DND-41 (cell line): ENCODE results near the gene CTTN.

Experiments used
- ATAC-seq: fragments of 200-7000 bp; cut with Tn5 transposase; 3 replicates; pipeline ENCODE4 v1.9.1; 2021; ENCODE audit warnings: low read depth; ENCODE audit not compliant: insufficient read depth
- DNase-seq: peaks from one replicate; pipeline ENCODE4 v3.0.0-alpha.2; 2020
- H2AFZ ChIP-seq: 2 replicates; pipeline ENCODE4 v1.6.0; 2012; ENCODE audit warnings: low read depth, low read length
- H3K27ac ChIP-seq: 2 replicates; pipeline ENCODE4 v1.5.1; 2012; ENCODE audit warnings: low read length, inconsistent platforms
- H3K27me3 ChIP-seq: fragments of 200-600 bp; sonication (generic); 2 replicates; pipeline ENCODE4 v1.6.0; 2012; ENCODE audit warnings: low read length, mild to moderate bottlenecking, inconsistent platforms; ENCODE audit not compliant: insufficient read depth, poor library complexity
- H3K36me3 ChIP-seq: 2 replicates; pipeline ENCODE4 v1.5.1; 2012; ENCODE audit warnings: low read length, inconsistent platforms; ENCODE audit not compliant: insufficient read depth
- H3K4me1 ChIP-seq: 2 replicates; pipeline ENCODE4 v1.5.1; 2012; ENCODE audit warnings: mild to moderate bottlenecking, low read length; ENCODE audit not compliant: insufficient read depth
- H3K4me2 ChIP-seq: 2 replicates; pipeline ENCODE4 v1.6.0; 2012; ENCODE audit warnings: mild to moderate bottlenecking, moderate library complexity, low read length, inconsistent platforms; ENCODE audit not compliant: insufficient read depth
- H3K4me3 ChIP-seq, 2 experiments: fragments of 200-600 bp in 1 of 2; shearing (Covaris generic) in 1 of 2; 2 replicates each; pipeline ENCODE4 v1.5.1; 2012 to 2016; ENCODE audit warnings: inconsistent platforms in 2 of 2, low read length in 2 of 2, mild to moderate bottlenecking in 2 of 2, low read depth in 1 of 2, moderate library complexity in 1 of 2
- H3K79me2 ChIP-seq: 2 replicates; pipeline ENCODE4 v1.6.0; 2012; ENCODE audit warnings: low read length, inconsistent platforms; ENCODE audit not compliant: insufficient read depth
- H3K9ac ChIP-seq: 2 replicates; pipeline ENCODE4 v1.6.0; 2012; ENCODE audit warnings: low read depth, mild to moderate bottlenecking, inconsistent platforms, low read length, moderate library complexity
- H3K9me3 ChIP-seq: 2 replicates; pipeline ENCODE4 v1.5.1; 2012; ENCODE audit warnings: low read length, moderate library complexity, mild to moderate bottlenecking, inconsistent platforms; ENCODE audit not compliant: insufficient read depth, severe bottlenecking
- H4K20me1 ChIP-seq: 2 replicates; pipeline ENCODE4 v1.6.0; 2012; ENCODE audit warnings: low read length; ENCODE audit not compliant: insufficient read depth
- CTCF ChIP-seq: IDR thresholded peaks from 2 replicates; pipeline ENCODE4 v1.5.1; 2012; ENCODE audit warnings: borderline replicate concordance, low read length, moderate library complexity, mild to moderate bottlenecking; ENCODE audit not compliant: poor library complexity, severe bottlenecking; ENCODE audit errors: extremely low read depth
- EZH2 ChIP-seq: IDR thresholded peaks from 3 replicates; pipeline ENCODE4 v1.6.1; 2012; ENCODE audit warnings: borderline replicate concordance, low read depth, mild to moderate bottlenecking, moderate library complexity, low read length, inconsistent platforms; ENCODE audit not compliant: severe bottlenecking

Gene CTTN

DNA sequence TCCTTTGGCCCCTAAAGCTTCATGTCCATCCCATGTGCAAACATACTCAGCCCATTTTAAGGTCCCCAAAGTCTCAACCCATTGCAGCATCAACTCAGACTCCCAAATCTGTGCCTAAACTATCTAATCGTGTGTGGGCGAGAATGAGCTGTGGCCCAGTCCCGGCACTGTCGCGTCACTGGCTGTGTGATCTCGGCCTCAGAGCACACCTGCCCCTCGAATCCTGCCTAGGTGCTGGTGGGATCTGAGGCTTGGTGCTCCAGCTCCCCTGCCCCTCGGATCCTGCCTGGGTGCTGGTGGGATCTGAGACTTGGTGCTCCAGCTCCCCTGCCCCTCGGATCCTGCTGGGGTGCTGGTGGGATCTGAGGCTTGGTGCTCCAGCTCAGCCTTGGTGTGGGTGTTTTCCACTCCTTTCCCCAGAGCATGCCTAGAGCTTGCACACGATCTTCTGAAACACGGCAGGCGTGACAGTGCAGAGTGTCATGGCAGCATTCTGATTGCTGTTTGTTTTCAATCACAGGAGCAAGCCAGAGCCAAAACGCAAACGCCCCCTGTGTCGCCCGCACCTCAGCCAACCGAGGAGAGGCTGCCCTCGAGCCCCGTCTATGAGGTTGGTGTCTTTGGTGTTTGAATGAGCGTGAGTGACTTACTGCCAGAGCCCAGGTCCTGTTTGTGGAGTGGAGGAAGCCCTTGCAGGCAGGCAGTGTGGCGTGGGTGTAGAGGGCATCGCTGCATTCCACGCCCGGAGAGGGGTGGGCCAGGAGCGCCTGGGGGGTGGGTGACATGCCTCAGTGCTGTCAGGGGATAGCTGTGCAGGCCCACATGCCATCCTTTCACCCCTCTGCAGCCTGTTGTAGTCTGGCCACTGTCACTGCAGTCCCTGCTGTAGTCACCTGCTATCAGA lies 32.6 kb downstream of the CTTN start:
- Histone ChIP-seq H3K9ac (no peak overlapping the region), H2AFZ (no peak overlapping the region), H3K9me3 (no peaks in the 10 kb centered on the region), H3K79me2 (no peaks in the 10 kb centered on the region), H3K4me1 (no peaks in the 10 kb centered on the region), H3K27ac (no peak overlapping the region), H3K36me3 (no peaks in the 10 kb centered on the region), H3K4me3 (no peak overlapping the region), H4K20me1 (0 out of 2 replicates have a peak, but pooled peaks cover 3% of the 10 kb centered on the region), H3K27me3 (no peaks in the 10 kb centered on the region), H3K4me2 (no peak overlapping the region)
- DNase-seq (no peak), ATAC-seq (no peak)
- TF ChIP-seq EZH2 (no peak), CTCF (no peak)

GRCh38 chr11:70431611-70432010 lies 33.3 kb downstream of the CTTN start:
- H3K4me3 ChIP-seq: no peak overlapping the region
- no peak overlapping the region for H3K27ac ChIP-seq
- no peaks in the 10 kb centered on the region for H3K27me3 ChIP-seq
- DNase-seq (no peak), ATAC-seq (no peak)
- H2AFZ ChIP-seq: no peak overlapping the region
- no peak for TF ChIP-seq EZH2
- TF ChIP-seq CTCF: no peak
- no peak overlapping the region for H3K9ac ChIP-seq
- H3K79me2 ChIP-seq: no peaks in the 10 kb centered on the region
- no peaks in the 10 kb centered on the region for H3K36me3 ChIP-seq
- H3K4me2 ChIP-seq: no peak overlapping the region
- no peaks in the 10 kb centered on the region for H3K4me1 ChIP-seq
- 0 out of 2 replicates have a peak, but pooled peaks cover 3% of the 10 kb centered on the region for H4K20me1 ChIP-seq
- H3K9me3 ChIP-seq: no peaks in the 10 kb centered on the region

DNA sequence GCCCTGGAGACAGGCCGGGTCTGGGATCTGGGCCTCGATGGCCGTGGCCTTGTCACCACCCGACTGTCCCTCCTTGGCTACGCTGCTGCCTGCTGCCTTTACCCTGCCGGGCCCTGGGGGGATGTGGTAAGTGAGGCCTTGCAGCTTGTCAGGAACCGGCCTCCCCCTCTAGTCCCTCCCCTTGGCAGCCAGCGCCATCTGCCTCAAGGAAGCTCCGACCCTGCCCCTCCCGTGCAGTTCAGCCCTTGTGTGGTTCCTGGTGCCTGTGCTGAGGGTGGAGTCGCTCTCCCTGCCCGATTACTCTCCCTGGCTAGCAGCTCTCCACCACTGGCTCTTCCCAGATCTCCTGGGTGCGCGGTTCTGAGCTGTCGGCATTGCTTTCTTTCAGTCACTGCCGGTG lies 33.7 kb downstream of the CTTN start:
- Histone ChIP-seq H3K9ac (no peak overlapping the region), H3K79me2 (no peaks in the 10 kb centered on the region), H2AFZ (no peak overlapping the region), H3K9me3 (no peaks in the 10 kb centered on the region), H3K4me1 (no peaks in the 10 kb centered on the region), H4K20me1 (0 out of 2 replicates have a peak, but pooled peaks cover 3% of the 10 kb centered on the region), H3K36me3 (no peaks in the 10 kb centered on the region), H3K27me3 (no peaks in the 10 kb centered on the region), H3K4me2 (no peak overlapping the region), H3K27ac (no peak overlapping the region), H3K4me3 (no peak overlapping the region)
- no peak for TF ChIP-seq EZH2
- no peak for TF ChIP-seq CTCF
- no peak for DNase-seq
- ATAC-seq: no peak
